ENCODE measurements around the gene L3MBTL4.

GRCh38 chr18:6010284-6010683, 404.4 kb downstream of the L3MBTL4 start:
- TF ChIP-seq CTCF (conservative IDR thresholded peaks at IDR 0.05; ENCODE audit: low read length) (no peak), EZH2phosphoT487 (IDR thresholded peaks at IDR 0.05; ENCODE audit: borderline replicate concordance, low read depth, low read length) (no peak)
